Erythroblast (primary cell): ENCODE measurements around the gene CD8B2.
"Not testable (repeated sequence)": the region's sequence is repeated elsewhere in the genome, so short reads cannot be mapped to it uniquely, and the experiment has no call there.

Experiments
- DNase-seq, 2 experiments: peaks; one replicate each; lab custom pipeline; 2025; lab: John Stamatoyannopoulos, UW
- GATA1 ChIP-seq: IDR thresholded peaks from 2 replicates; pipeline ENCODE4 v1.6.1; 2011; ENCODE audit warnings: low read depth, mild to moderate bottlenecking, control low read depth, low read length, moderate library complexity
- POLR2A ChIP-seq: IDR thresholded peaks from 2 replicates; pipeline ENCODE4 v1.6.1; 2011; ENCODE audit warnings: mild to moderate bottlenecking, low read length

CD8B2 gene

GRCh38 chr2:106561356-106561755, 74.2 kb downstream of the CD8B2 start:
- TF ChIP-seq GATA1 (no peak), POLR2A (no peak)

GRCh38 chr2:106561803-106562202, 74.6 kb downstream of the CD8B2 start:
- no peak for TF ChIP-seq POLR2A
- TF ChIP-seq GATA1, result no peak
- DNase-seq, result no peak

More at GRCh38 chr2:106561356-106561755, 74.2 kb downstream of the CD8B2 start:
- no peak for DNase-seq

DNA sequence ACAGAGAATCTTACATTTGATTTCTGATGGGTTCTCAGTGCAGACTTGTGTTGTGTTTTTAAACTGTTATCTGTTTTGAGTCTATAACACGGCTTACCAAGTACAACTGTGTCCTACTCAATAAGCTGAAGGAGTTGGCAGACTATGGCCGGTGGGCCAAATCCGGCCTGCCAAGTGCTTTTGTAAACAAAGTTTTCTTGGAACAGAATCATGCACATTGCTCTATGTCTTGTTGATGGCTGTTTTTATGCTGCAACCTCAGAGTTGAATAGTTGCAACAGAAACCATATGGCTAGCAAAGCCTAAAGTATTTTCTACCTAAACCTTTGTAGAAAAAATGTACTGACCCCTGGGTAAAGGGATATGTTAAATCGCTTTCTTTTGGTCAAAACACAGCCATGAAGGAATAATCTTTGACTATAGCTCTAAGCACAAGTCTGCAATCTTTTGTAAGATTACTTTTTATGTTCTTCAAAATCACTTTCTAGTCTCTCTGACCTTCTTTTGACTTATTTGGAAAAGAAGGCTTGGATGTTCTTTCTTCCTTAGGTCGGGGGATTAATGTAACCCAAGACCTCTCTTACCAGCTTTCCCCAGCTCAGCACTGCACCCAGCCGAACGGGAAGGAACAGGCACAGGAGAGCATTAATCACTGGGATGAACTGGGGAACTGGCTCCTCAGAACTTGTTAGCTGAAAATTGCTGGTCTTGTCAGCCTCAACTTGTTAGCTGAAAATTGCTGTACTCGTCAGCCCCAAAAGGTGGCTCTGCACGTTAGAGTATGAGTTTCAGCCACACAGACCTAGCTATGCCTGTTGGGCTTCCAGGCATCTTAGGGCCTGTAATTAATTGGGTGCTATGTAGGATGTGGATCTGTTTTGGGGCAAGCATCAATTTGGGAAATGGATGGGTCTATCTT, 75.4 kb downstream of the CD8B2 start:
- TF ChIP-seq GATA1 (no peak), POLR2A (no peak)
- DNase-seq, result no peak

- TF ChIP-seq POLR2A (no peak), GATA1 (no peak)
- DNase-seq, result no peak
Observed at GRCh38 chr2:106563195-106563594, 76.0 kb downstream of the CD8B2 start.

- TF ChIP-seq POLR2A, result no peak
- no peak for TF ChIP-seq GATA1
- DNase-seq, result no peak
Observed at GRCh38 chr2:106565599-106565998, 78.4 kb downstream of the CD8B2 start.

- no peak for DNase-seq
- no peak for TF ChIP-seq GATA1
- no peak for TF ChIP-seq POLR2A
Observed at GRCh38 chr2:106566050-106566449, 78.9 kb downstream of the CD8B2 start.

- not testable (repeated sequence) for DNase-seq
Observed at GRCh38 chr2:106566484-106566883, 79.3 kb downstream of the CD8B2 start.

DNA sequence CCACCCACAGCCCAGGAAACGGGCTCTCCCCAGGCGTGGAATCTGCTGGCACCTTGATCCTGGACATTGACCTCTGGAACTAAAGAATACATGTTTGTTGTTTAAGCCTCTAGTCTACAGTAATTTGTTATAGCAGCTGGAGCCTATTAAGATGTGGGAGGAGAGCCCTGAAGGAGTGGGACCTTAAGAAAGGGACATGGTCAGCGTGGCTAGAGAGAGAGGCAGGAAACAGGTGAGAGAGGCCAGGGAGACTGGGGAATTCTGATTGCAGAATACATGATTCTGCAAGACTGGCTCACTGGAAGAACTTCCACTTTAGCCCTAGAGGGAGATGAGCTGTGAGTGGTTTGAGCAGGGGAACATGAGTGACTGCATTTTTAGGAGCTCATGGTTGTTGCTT, 83.2 kb downstream of the CD8B2 start:
- no peak for DNase-seq
- TF ChIP-seq POLR2A, result no peak
- TF ChIP-seq GATA1, result no peak
